GM12865 (cell line): Measurements from ENCODE around the gene LMNA.

ENCODE experiments used
- DNase-seq: peaks from one replicate; pipeline ENCODE4 v3.0.0; 2010; ENCODE audit warnings: low read depth
- H3K4me3 ChIP-seq: 2 replicates; pipeline ENCODE4 v1.5.1; 2011; ENCODE audit warnings: mild to moderate bottlenecking, low read depth, low read length, control low read depth
- TF ChIP-seq, protein P1 (sequence below): IDR thresholded peaks from 2 replicates; pipeline ENCODE4 v1.5.1; 2011; ENCODE audit warnings: low read length, control low read depth, low read depth, inconsistent platforms; ENCODE audit not compliant: insufficient read depth; ENCODE audit errors: missing control alignments

LMNA gene

DNA sequence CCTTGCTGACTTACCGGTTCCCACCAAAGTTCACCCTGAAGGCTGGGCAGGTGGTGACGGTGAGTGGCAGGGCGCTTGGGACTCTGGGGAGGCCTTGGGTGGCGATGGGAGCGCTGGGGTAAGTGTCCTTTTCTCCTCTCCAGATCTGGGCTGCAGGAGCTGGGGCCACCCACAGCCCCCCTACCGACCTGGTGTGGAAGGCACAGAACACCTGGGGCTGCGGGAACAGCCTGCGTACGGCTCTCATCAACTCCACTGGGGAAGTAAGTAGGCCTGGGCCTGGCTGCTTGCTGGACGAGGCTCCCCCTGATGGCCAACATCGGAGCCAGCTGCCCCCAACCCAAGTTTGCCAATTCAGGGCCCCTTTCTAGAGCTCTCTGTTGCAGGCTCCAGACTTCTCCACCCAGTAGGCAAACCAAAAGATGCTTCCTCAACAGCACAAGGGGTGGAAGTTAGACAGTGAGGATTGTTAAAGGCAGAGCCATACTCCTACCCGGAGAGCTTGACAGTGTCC, 22.5 kb downstream of the LMNA start:
- no peak for DNase-seq
- TF ChIP-seq, protein P1, sequence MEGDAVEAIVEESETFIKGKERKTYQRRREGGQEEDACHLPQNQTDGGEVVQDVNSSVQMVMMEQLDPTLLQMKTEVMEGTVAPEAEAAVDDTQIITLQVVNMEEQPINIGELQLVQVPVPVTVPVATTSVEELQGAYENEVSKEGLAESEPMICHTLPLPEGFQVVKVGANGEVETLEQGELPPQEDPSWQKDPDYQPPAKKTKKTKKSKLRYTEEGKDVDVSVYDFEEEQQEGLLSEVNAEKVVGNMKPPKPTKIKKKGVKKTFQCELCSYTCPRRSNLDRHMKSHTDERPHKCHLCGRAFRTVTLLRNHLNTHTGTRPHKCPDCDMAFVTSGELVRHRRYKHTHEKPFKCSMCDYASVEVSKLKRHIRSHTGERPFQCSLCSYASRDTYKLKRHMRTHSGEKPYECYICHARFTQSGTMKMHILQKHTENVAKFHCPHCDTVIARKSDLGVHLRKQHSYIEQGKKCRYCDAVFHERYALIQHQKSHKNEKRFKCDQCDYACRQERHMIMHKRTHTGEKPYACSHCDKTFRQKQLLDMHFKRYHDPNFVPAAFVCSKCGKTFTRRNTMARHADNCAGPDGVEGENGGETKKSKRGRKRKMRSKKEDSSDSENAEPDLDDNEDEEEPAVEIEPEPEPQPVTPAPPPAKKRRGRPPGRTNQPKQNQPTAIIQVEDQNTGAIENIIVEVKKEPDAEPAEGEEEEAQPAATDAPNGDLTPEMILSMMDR, result no peak
- H3K4me3 ChIP-seq, result no peak overlapping the region

DNA sequence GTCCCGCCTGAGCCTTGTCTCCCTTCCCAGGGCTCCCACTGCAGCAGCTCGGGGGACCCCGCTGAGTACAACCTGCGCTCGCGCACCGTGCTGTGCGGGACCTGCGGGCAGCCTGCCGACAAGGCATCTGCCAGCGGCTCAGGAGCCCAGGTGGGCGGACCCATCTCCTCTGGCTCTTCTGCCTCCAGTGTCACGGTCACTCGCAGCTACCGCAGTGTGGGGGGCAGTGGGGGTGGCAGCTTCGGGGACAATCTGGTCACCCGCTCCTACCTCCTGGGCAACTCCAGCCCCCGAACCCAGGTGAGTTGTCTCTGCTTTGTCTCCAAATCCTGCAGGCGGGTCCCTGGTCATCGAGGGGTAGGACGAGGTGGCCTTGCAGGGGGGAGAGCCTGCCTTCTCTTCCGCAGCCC, 24.0 kb downstream of the LMNA start:
- DNase-seq, result no peak
- H3K4me3 ChIP-seq, result no peak overlapping the region
- TF ChIP-seq, protein P1, result no peak

DNA sequence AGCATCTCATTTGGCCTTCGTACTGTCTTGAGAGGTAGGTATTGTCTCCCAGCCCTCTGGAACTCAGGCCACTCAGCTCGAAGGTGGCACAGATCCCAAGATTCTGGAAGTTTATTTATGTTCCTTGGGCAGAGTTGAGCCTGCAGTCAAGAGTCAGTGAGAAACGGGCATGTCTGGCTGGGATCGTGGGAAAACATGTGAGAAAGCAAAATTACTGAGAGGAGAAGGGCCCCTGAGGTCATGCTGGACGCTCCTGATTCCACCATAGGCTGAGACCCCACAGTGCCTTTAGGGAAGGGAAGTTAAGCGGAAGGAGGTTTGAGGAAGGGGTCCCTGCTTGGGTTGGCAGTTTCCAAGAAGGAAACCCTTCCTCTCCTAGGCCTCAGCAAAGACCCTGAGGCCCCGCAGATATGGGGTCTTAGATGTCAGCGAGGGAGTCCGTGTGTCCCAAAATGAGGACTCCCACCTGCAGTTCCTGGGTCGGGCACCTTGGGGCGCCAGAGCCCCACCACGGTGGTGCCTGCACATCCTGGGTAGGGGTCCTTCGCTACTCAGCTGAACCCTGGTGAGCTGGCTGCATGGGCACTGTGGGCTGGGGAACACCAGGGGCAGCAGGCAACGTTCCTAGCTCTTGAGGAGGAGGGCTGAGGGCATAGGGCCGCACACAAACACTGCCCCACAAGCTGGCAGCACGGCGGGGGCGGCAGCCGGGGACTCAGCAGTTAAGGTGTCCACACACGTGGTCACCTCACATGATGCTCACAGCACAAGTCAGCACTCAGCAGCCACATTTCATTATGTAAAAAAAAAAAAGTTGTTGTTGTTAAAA, 26.6 kb downstream of the LMNA start:
- DNase-seq, result no peak
- no peak overlapping the region for H3K4me3 ChIP-seq
- TF ChIP-seq, protein P1, result peak; percentile 71

DNA sequence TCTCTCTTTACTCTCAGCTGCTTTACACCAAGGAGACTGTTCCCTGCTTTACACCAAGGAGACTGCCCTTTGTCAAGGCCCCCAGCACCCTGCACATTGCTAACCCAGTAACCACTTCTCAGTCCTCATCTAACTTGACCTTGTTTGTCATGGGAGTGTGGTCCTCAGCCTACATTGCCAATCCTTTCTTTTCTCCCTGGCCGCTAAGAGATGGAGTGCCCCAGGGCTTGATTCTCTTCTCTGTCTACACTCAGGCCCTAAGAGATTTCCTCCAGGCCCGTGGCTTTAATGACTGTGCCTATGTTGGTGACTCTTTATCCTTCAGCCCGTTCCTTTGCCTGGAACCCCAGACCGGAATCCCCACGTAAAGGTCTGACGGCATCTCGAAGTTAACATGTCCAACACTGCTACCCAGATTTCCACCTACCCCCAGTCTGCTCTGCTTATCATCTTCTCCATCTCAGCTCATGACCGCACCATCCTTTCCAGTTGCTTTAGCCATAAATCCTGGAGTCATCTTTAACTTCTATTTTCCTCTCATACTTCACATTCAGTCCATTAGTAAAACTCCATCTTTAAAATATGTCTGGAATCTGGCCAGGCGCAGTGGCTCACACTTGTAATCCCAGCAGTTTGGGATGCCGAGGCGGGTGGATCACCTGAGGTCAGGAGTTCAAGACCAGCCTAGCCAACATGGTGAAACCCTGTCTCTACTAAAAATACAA, 29.4 kb downstream of the LMNA start:
- TF ChIP-seq, protein P1, result no peak
- no peak overlapping the region for H3K4me3 ChIP-seq
- DNase-seq, result no peak

DNA sequence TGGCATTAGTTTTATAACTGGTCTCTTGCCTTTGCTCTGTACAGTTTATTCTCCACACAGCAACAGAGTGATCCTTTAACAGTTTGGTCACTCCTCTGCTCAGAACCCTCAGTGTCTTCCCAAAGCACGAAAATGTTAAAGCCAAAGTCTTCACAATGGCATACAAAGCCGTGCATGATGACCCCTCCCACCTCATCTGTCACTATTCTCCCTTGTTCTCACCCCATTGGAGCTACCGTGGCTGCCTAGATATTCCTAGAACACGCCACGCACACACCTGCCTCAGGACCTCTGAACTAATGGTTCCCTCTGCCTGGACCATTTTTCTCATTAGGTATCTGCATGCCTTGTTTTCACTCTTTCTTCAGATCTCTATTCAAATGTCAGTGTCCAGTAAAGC, 30.2 kb downstream of the LMNA start:
- TF ChIP-seq, protein P1, result no peak
- no peak overlapping the region for H3K4me3 ChIP-seq
- no peak for DNase-seq

DNA sequence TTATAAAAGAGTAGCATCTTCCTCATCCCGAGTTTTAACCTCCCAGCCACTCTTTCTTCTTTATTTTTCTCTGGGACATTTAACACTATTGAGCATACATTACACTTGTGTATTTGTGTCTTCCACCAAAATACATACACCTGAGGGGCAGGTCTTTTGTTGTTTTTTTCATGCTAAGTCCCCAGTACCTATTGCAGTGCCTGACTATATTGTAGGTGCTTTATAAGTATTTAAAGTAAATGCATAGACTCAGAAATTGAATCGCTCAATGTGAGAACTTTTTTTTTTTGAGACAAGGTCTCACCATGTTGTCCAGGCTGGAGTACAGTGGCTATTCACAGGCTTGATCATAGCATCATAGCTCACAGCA, 31.1 kb downstream of the LMNA start:
- no peak for DNase-seq
- TF ChIP-seq, protein P1, result no peak
- H3K4me3 ChIP-seq, result no peak overlapping the region
